Pancreas (tissue), 10 donors: ENCODE results near the gene PHOX2B. TPM values are rescaled to one million over a fixed set of nuclear protein-coding genes. Genes with fewer than 3 reads are reported as not detected.
A peak's percentile ranks its signal among the peaks of the same experiment; 100 is the strongest.
"Not testable (repeated sequence)": the region's sequence is repeated elsewhere in the genome, so short reads cannot be mapped to it uniquely, and the experiment has no call there.

Experiments
- ATAC-seq, 4 donors: fragments of 200-7000 bp; cut with Tn5 transposase; one replicate each; pipeline versions ENCODE4 v1.8.0 to v1.9.1; 2020; ENCODE audit warnings: mild to moderate bottlenecking in 4 of 4, moderate library complexity in 4 of 4
- DNase-seq, 6 donors: peaks; one replicate each; pipeline ENCODE4 v3.0.0-alpha.2; 2020
- FAIRE-seq: peaks from 2 replicates; lab custom pipeline; 2012; peaks lifted over from hg19 to GRCh38; lab: Jason Lieb, UNC
- H3K27ac ChIP-seq, 4 donors: fragments of 200-600 bp; sonication (generic); 1 replicate in 3 of 4; 2 replicates in 1 of 4; pipeline versions ENCODE4 v1.5.0 to v1.8.0; 2020
- H3K27me3 ChIP-seq, 4 donors: fragments of 200-600 bp; one replicate each; pipeline ENCODE4 v1.8.0; 2021
- H3K36me3 ChIP-seq, 3 donors: fragments of 200-600 bp; sonication (generic) in 1 of 3; one replicate each; pipeline versions ENCODE4 v1.5.0 to v1.8.0; 2020 to 2021
- H3K4me1 ChIP-seq, 3 donors: fragments of 200-600 bp; one replicate each; pipeline ENCODE4 v1.8.0; 2021
- H3K4me3 ChIP-seq, 4 donors: fragments of 200-600 bp; sonication (generic) in 2 of 4; one replicate each; pipeline versions ENCODE4 v1.5.0 to v1.8.0; 2020 to 2021
- H3K9me3 ChIP-seq, 4 donors: fragments of 200-600 bp; one replicate each; pipeline ENCODE4 v1.8.0; 2021
- CTCF ChIP-seq, 4 donors: fragments of 200-600 bp; sonication (generic) in 3 of 4; IDR thresholded peaks; one replicate each; pipeline versions ENCODE4 v1.5.0 to v1.8.0; 2021; ENCODE audit warnings: antibody characterized with exemption in 4 of 4
- WGBS, 2 donors: extraction: QIAGEN DNeasy Blood & Tissue Kit; methylation state at CpG; one replicate each; pipeline ENCODE4 v1.1.7; 2013; 5-methylcytosine and 5-hydroxymethylcytosine counted together
- intact Hi-C, 3 donors: fragments of 100-400 bp; cut with DNase I; formaldehyde crosslinking; loops; one replicate each; pipeline versions ENCODE4 v1.11.1 to v1.14.2; 2022
- polyA plus RNA-seq, 2 donors: library from polyadenylated mRNA; stranded (reverse); fragments of 200-250 nt; gene quantifications; one replicate each; pipeline ENCODE4 v1.2.3, GENCODE V29; 2013
- total RNA-seq, 6 donors: library from RNA; stranded (reverse); fragmentation: NEBNext Ultra II Directional in 4 of 6; extraction: Animal tissue kit (Norgen Biotek cat#: 25700) in 4 of 6; gene quantifications; one replicate each; pipeline versions ENCODE4 v1.2.1 to v1.2.4, GENCODE V29; 2021 to 2023
- donor health status: healthy with polysubstance abuse.
- donor health status: DM: no; HTN: no; CAD: no; lungs with moderate emphysema.
- donor health status: DM: no; HTN: no; CAD: no.
- donor health status: control.
- donor health status: control.
- donor health status: Bipolar disorder and iron deficiency.
- donor health status: DM: yes; HTN: yes; CAD: no.
- donor health status: DM: no; HTN: no; CAD: no.
- donor health status: DM: no; HTN: no; CAD: no.
- donor health status: DM: yes; HTN: yes; CAD: no.

Gene PHOX2B
- total and polyA plus RNA-seq, 8 donors = 0.54 TPM; not detected in 7

DNA sequence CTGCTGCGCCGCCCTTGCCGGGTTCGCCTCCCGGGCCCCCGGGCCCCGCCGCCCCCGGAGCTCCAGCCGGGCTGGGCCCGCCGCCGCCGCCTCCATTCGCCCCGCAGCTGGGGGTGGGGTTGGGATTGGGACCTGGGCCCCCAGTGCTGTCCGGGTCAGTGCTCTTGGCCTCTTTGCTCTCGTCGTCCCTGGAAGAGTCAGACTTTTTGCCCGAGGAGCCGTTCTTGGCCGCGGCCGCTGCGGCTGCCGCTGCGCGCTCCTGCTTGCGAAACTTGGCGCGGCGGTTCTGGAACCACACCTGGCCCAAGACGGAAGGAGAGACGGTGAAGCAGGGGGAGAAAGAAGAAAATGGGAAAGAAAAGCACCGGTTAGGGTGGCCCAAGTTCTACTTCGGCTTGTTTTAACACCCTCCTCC is 2.5 kb downstream of the PHOX2B start:
- no peak for DNase-seq
- no peaks in the 10 kb centered on the region for H3K36me3 ChIP-seq
- H3K9me3 ChIP-seq = no peaks in the 10 kb centered on the region
- no peak overlapping the region for H3K4me3 ChIP-seq
- TF ChIP-seq CTCF (IDR thresholded peaks at IDR 0.05) = no peak
- H3K27me3 ChIP-seq = peaks cover 0 to 50% (median 11%) of the 10 kb centered on the region in 4 donors
- FAIRE-seq = no peak
- H3K27ac ChIP-seq = no peak overlapping the region
- H3K4me1 ChIP-seq = no peaks in the 10 kb centered on the region
- intact Hi-C loops = no loop called here
- no peak for ATAC-seq
- WGBS, 2 donors = 5 to 7% methylated on average over 35 to 36 of the region's 36 CpGs

DNA sequence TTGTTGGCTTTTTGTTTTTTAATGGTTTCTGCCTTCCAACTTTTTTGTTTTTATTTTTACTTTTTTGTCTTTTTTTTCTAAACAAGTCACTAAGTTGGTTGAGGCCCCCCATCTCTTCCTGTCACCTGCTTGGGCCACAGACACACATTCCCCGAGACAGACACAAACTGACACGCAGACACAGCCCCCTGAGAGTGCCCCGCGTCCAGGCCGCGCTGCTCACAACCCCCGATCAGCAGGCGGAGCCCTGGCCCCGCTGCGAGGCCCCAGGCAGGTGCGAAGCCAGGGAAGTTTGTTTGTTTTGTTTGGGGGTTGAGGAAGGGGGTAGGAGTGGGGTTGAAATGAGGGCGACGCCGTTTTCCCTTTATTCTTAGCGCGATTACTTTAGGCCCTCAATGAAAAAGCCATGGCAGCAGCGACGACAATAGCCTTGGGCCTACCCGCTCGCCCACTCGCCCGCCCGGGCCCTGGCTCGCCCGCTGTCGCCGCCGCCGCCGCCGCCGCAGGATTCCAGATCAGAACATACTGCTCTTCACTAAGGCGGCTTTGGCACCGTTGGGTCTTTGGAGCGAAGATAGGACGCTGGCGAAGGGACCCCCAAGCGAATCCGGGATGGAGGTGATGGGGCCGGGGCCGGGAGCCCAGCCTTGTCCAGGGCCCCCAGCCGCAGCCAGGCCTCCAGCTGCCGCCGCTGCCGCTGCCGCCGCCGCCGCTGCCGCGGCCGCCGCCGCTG is 3.1 kb downstream of the PHOX2B start:
- H3K27ac ChIP-seq = no peak overlapping the region
- H3K36me3 ChIP-seq = no peaks in the 10 kb centered on the region
- H3K27me3 ChIP-seq = peaks cover 0 to 45% (median 9%) of the 10 kb centered on the region in 4 donors
- no peak for ATAC-seq
- no peak overlapping the region for H3K4me3 ChIP-seq
- FAIRE-seq = no peak
- intact Hi-C loops = no loop called here
- H3K9me3 ChIP-seq = no peaks in the 10 kb centered on the region
- TF ChIP-seq CTCF (IDR thresholded peaks at IDR 0.05) = no peak
- 9 to 11% methylated on average over 45 to 54 of the region's 54 CpGs for WGBS, 2 donors
- peak in 1 of 6 donors; percentile 47 for DNase-seq
- H3K4me1 ChIP-seq = no peaks in the 10 kb centered on the region

DNA sequence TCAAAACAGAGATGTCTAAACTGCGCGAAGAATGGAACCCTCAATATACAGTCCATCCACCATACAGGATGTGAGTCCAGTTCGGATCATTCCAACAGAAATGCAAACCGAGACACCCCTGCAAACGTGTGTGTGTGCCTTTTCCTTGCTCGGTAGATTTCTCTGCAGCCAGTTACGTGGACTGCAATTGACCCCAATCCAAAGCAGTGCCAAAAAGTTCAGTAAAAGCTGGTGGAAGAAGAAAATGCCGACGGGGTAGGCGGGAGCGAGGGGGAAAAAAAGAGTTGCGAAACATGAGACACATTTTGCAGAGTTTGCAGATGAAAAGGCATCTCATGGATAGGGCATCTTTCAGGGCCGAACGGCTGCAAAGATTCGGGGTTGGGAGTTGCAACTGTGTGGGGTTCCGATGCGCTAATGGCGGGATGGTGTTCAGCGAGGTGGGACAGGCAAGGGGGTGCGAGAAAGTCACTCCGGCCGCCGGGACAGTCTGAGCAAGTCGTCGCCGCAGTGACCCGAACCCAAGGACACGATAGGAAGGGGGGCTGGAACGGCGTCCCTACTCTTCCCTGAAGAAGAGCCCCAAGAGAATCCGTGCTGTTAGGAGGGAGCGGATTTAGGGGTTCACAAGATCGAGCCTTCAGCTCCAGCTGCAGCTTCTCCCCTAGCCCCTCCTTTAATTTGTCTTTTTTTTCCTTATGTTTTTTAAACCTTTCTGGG is 3.8 kb downstream of the PHOX2B start:
- intact Hi-C loops = no loop called here
- no peak for TF ChIP-seq CTCF (IDR thresholded peaks at IDR 0.05)
- Histone ChIP-seq H3K4me1 (no peaks in the 10 kb centered on the region), H3K27ac (no peak overlapping the region), H3K36me3 (no peaks in the 10 kb centered on the region), H3K9me3 (no peaks in the 10 kb centered on the region), H3K4me3 (no peak overlapping the region), H3K27me3 (peaks cover 0 to 38% (median 8%) of the 10 kb centered on the region in 4 donors)
- ATAC-seq = no peak
- DNase-seq = no peak
- WGBS, 2 donors = 8 to 9% methylated on average over 33 of the region's 33 CpGs
- no peak for FAIRE-seq

DNA sequence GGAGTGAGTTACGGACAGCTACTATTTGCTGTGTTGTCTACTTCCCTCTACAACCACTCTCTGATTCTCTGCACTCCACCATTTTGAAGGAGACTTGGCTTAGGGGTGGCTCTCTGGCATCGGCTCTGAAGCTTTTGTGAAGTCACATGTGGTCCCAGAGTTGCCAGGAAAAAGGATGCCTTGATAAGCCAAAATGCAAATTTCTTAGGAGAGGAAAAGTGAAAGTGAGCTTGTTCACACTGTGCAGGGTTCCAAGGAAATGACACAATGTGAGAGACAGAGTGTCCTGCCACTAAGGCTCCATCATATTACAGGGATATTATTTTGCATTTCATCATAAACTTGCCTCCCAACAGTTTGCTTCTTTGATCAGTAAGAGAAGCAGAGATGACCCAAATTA is 7.2 kb downstream of the PHOX2B start:
- Histone ChIP-seq H3K4me1 (no peaks in the 10 kb centered on the region), H3K27ac (no peak overlapping the region), H3K27me3 (peaks cover 0 to 19% (median 2%) of the 10 kb centered on the region in 4 donors), H3K9me3 (no peaks in the 10 kb centered on the region), H3K36me3 (no peaks in the 10 kb centered on the region), H3K4me3 (no peak overlapping the region)
- intact Hi-C loops = no loop called here
- WGBS, 2 donors = 65 to 71% methylated on average over 2 of the region's 2 CpGs
- DNase-seq = no peak
- no peak for ATAC-seq
- TF ChIP-seq CTCF (IDR thresholded peaks at IDR 0.05) = no peak
- FAIRE-seq = no peak

DNA sequence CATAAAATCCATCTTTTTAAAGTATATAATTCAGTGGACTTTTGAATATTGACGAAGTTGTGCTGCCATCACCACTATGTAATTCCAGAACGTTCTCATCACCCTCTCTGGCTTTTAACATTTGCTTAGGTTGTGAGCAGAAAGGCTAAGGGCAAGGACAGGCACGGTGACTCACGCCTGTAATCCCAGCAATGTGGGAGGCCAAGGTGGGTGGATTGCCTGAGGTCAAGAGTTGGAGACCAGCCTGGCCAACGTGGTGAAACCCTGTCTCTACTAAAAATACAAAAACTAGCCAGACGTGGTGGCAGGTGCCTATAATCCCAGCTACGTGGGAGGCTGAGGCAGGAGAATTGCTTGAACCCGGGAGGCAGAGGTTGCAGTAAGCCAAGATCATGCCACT is 11.0 kb downstream of the PHOX2B start:
- H3K9me3 ChIP-seq, H3K36me3 ChIP-seq, H3K4me3 ChIP-seq, H3K27me3 ChIP-seq, H3K27ac ChIP-seq, DNase-seq, ATAC-seq, intact Hi-C loops, H3K4me1 ChIP-seq, FAIRE-seq: not testable (repeated sequence)
- WGBS, 2 donors = 54 to 61% methylated on average over 8 of the region's 8 CpGs
